ENCODE data around the gene TFF1.

GRCh38 chr21:42401820-42402251, 35.5 kb upstream of the TFF1 start:
- TF ChIP-seq ZC3H10 (CRISPR knock-in tag; IDR thresholded peaks at IDR 0.05) (no peak), OSR1 (CRISPR knock-in tag; IDR thresholded peaks at IDR 0.05) (no peak), PATZ1 (CRISPR knock-in tag; IDR thresholded peaks at IDR 0.05; ENCODE audit: borderline replicate concordance) (no peak), GLIS3 (CRISPR knock-in tag; IDR thresholded peaks at IDR 0.05) (no peak), POU6F1 (CRISPR knock-in tag; IDR thresholded peaks at IDR 0.05; ENCODE audit: borderline replicate concordance, low read depth) (no peak)

Measured in SK-N-SH treated with all-trans-retinoic acid at 6 μM for 48 hours (cell line).